Endothelial cell (in vitro differentiated cells): Measurements from ENCODE around the gene NLRP6. TPM values are rescaled to one million over a fixed set of nuclear protein-coding genes. Genes with fewer than 3 reads are reported as not detected.

ENCODE experiments used
- DNase-seq: peaks from one replicate; pipeline ENCODE4 v3.0.0; 2021; ENCODE audit warnings: low spot score
- H3K27ac Mint-ChIP-seq: one replicate; pipeline ENCODE4 v1.8.0; 2021; ENCODE audit warnings: mixed read lengths, inconsistent platforms; ENCODE audit not compliant: unreplicated experiment
- H3K27me3 Mint-ChIP-seq: one replicate; pipeline ENCODE4 v1.8.0; 2021; ENCODE audit warnings: mild to moderate bottlenecking, moderate library complexity, mixed read lengths, inconsistent platforms; ENCODE audit not compliant: unreplicated experiment
- H3K36me3 Mint-ChIP-seq: one replicate; pipeline ENCODE4 v1.8.0; 2021; ENCODE audit warnings: mild to moderate bottlenecking, low read depth, mixed read lengths, inconsistent platforms; ENCODE audit not compliant: unreplicated experiment
- H3K4me1 Mint-ChIP-seq: one replicate; pipeline ENCODE4 v1.8.0; 2021; ENCODE audit warnings: mild to moderate bottlenecking, mixed read lengths, inconsistent platforms; ENCODE audit not compliant: unreplicated experiment
- H3K4me3 Mint-ChIP-seq: one replicate; pipeline ENCODE4 v1.8.0; 2021; ENCODE audit warnings: mild to moderate bottlenecking, mixed read lengths, inconsistent platforms; ENCODE audit not compliant: unreplicated experiment
- H3K9me3 Mint-ChIP-seq: one replicate; pipeline ENCODE4 v1.8.0; 2021; ENCODE audit warnings: mixed read lengths, inconsistent platforms; ENCODE audit not compliant: unreplicated experiment
- long read RNA-seq: library from polyadenylated mRNA; unstranded; transcript quantifications from one replicate; pipeline ENCODE4 v2.0.0, GENCODE V29; 2020; ENCODE audit not compliant: unreplicated experiment
- total RNA-seq: library from RNA; stranded (reverse); fragmentation: NEBNext Ultra II Directional; extraction: Animal tissue kit (Norgen Biotek cat#: 25700); gene quantifications from one replicate; pipeline ENCODE4 v1.2.1, GENCODE V29; 2021; ENCODE audit not compliant: unreplicated experiment
- TF ChIP-seq, protein P1 (sequence below): fragments of 200-600 bp; sonication (generic); IDR thresholded peaks from one replicate; pipeline ENCODE4 v1.5.0; 2021; ENCODE audit warnings: antibody characterized with exemption; ENCODE audit not compliant: unreplicated experiment

Gene NLRP6
- not detected for total RNA-seq
- long read RNA-seq, result 0 reads

DNA sequence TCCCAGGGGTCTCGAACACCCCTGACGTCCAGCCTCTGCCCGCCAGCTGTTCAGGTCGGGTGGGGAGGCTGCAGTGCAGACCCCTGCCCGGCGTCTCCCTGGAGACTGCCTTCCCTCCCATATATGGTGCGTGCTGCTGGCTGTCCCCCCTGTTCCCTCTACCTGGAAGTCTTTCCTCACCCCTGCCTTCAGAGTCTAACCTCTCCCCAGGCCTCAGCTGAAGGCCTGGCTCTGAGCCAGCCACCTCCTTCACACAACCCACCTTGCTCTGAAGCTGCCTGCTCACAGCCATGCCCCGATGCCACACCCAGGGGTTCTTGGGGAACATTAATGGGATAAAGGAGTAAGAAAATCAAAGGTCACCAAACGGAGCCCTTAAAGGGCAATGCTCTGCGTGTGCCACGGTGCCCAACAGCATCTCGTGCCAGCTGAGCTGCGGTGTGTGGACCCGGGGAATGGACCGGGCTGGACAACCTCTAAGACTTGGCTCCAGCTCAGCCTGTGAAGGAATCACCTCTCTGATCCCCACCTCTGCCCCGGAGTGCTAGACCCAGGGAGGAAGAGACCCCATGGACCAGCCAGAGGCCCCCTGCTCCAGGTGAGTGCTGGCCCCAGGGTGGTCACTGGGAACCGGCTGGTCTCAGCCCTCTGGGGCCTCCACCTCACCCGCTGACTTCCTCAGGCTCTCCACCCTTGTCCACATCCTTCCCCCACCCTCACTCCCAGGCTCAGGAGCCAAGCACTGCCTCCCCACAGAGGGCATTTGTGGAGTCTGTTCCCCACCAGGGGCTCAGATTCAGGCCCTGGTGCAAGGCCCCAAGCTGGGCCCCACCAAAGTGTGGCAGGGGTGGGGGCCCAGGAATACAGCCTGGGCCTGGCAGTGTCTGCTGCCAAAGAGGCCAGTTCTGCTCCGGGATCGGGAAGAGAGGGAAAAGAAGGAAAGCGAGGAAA lies at the start of gene NLRP6:
NLRP6 (plus strand) TSS at position 407 of the 951 bp plus-strand sequence; CDS start at position 570, 163 bp downstream.
- H3K4me3 Mint-ChIP-seq, result peak within 1 kb of the TSS; percentile 65
- H3K27me3 Mint-ChIP-seq, result peaks cover 20% of the 10 kb centered on the region
- H3K4me1 Mint-ChIP-seq, result no peaks in the 10 kb centered on the region
- TF ChIP-seq, protein P1, sequence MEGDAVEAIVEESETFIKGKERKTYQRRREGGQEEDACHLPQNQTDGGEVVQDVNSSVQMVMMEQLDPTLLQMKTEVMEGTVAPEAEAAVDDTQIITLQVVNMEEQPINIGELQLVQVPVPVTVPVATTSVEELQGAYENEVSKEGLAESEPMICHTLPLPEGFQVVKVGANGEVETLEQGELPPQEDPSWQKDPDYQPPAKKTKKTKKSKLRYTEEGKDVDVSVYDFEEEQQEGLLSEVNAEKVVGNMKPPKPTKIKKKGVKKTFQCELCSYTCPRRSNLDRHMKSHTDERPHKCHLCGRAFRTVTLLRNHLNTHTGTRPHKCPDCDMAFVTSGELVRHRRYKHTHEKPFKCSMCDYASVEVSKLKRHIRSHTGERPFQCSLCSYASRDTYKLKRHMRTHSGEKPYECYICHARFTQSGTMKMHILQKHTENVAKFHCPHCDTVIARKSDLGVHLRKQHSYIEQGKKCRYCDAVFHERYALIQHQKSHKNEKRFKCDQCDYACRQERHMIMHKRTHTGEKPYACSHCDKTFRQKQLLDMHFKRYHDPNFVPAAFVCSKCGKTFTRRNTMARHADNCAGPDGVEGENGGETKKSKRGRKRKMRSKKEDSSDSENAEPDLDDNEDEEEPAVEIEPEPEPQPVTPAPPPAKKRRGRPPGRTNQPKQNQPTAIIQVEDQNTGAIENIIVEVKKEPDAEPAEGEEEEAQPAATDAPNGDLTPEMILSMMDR, result no peak
- no peak for DNase-seq
- H3K9me3 Mint-ChIP-seq, result no peaks in the 10 kb centered on the region
- H3K27ac Mint-ChIP-seq, result no peak within 1 kb of the TSS
- no peaks in the 10 kb centered on the region for H3K36me3 Mint-ChIP-seq

DNA sequence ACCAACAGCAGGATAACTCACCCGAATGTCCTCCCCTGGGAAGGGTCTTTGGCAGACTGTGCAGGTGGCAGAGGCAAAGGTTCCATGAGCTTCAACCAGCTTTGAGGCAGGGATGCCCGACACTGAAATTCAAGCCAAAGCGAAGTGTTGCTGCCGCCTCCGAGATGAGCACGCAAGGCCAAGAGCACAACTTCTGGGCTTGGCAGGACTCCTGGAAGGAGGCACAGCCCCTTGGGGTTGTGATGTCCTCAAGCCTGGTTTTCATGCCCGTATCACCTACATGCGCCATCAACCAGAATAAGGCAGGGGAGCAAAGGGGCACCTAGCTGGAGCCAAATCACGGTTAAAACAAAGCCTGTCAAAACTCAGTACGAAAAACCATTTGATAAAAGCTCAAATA lies 47.8 kb upstream of the NLRP6 start:
- H3K27me3 Mint-ChIP-seq, result peaks cover 3% of the 10 kb centered on the region
- DNase-seq, result no peak
- peaks cover 1% of the 10 kb centered on the region for H3K36me3 Mint-ChIP-seq
- no peaks in the 10 kb centered on the region for H3K4me1 Mint-ChIP-seq
- no peak overlapping the region for H3K4me3 Mint-ChIP-seq
- no peaks in the 10 kb centered on the region for H3K9me3 Mint-ChIP-seq
- TF ChIP-seq, protein P1, result no peak
- H3K27ac Mint-ChIP-seq, result no peak overlapping the region

DNA sequence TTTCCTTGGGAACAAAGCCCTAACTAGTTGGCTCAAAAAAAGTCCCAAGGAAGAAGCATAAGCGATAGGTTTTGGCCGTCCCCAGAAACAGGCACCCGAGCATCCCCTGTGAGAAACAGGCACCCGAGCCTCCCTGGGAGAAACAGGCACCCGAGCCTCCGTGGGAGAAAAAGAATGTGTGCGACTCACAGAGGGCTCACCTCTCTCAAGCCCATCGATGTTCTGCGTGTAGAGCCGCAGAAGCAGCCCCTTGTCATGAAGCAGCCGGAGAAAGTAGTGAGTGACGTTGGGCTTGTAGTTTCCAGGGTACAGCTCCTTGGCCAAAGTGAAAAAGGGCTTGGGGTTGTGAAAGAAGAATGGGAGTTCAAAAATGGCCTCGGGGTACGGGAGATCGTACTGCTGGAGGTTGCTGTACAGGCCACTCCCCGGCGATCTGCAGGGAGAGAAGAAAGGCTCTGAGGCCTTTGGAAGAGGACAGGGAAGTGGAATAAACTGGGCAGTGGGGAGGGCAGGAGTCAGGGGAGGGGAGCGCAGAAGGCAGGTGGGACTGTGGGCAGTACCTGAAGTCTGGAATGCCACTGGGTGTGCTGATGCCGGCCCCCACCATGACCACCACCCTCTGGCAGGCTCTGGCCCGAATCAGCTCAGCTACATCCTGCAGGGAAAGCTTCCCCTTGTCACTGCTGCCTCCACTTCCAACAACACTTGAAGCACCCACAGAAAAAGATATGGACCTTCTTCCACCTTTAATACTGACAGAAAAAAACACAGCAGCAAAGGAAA lies 45.2 kb upstream of the NLRP6 start:
- DNase-seq, result no peak
- peaks cover 9% of the 10 kb centered on the region for H3K27me3 Mint-ChIP-seq

DNA sequence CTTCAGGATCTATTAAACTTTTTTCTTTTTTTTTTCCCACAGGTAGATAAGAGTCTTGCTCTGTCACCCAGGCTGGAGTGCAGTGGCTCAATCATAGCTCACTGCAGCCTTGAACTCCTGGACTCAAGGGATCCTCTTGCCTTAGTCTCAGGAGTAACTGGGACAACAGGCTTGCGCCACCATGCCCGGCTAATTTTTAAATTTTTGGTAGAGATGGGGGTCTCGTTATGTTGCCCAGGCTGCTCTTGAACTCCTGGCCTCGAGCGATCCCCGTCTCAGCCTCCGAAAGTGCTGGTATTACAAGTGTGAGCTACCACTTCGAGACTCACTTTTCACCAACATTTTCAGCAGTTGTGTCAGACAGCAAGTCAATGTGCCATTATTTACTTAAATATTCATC lies 43.0 kb upstream of the NLRP6 start:
- H3K27me3 Mint-ChIP-seq, result peaks cover 9% of the 10 kb centered on the region
- TF ChIP-seq, protein P1, result no peak
- peak overlapping the region; percentile 95 for H3K4me3 Mint-ChIP-seq
- peaks cover 6% of the 10 kb centered on the region for H3K36me3 Mint-ChIP-seq
- H3K9me3 Mint-ChIP-seq, result no peaks in the 10 kb centered on the region
- DNase-seq, result no peak
- peaks cover 11% of the 10 kb centered on the region for H3K4me1 Mint-ChIP-seq
- peak overlapping the region; percentile 87 for H3K27ac Mint-ChIP-seq

More for the DNA sequence above, 45.2 kb upstream of the NLRP6 start:
- Mint-ChIP-seq H3K9me3 (no peaks in the 10 kb centered on the region), H3K4me3 (no peak overlapping the region), H3K36me3 (peaks cover 5% of the 10 kb centered on the region), H3K27ac (no peak overlapping the region), H3K4me1 (peaks cover 3% of the 10 kb centered on the region)
- TF ChIP-seq, protein P1, result no peak
